Neural cell (in vitro differentiated cells): ENCODE measurements around the gene IRF3. TPM values are rescaled to one million over a fixed set of nuclear protein-coding genes. Genes with fewer than 3 reads are reported as not detected.

Experiments
- H2AFZ ChIP-seq: fragments of 200-600, 300-800 bp; sonication (generic), shearing (Covaris generic); 2 replicates; pipeline ENCODE4 v1.6.0; 2014; ENCODE audit warnings: low read depth, mild to moderate bottlenecking, antibody characterized with exemption, low read length, moderate library complexity
- H3F3A ChIP-seq: fragments of 200-600 bp; shearing (Covaris generic); 2 replicates; pipeline ENCODE4 v1.6.1; 2016; ENCODE audit warnings: mild to moderate bottlenecking, moderate library complexity, mixed read lengths, antibody characterized with exemption, low read length; ENCODE audit not compliant: insufficient read depth, poor library complexity, severe bottlenecking
- H3K27ac ChIP-seq: fragments of 200-600, 300-800 bp; sonication (generic), shearing (Covaris generic); 2 replicates; pipeline ENCODE4 v1.5.1; 2014; ENCODE audit warnings: mild to moderate bottlenecking, low read length, moderate library complexity
- H3K27me3 ChIP-seq: fragments of 300-800, 200-600 bp; sonication (generic), shearing (Covaris generic); 2 replicates; pipeline ENCODE4 v1.6.0; 2014; ENCODE audit warnings: mild to moderate bottlenecking, low read depth, low read length, moderate library complexity; ENCODE audit not compliant: insufficient read depth
- H3K36me3 ChIP-seq: fragments of 300-800, 200-600 bp; sonication (generic), shearing (Covaris generic); 2 replicates; pipeline ENCODE4 v1.5.1; 2014; ENCODE audit warnings: mild to moderate bottlenecking, antibody characterized with exemption, low read length, moderate library complexity; ENCODE audit not compliant: insufficient read depth
- H3K4me2 ChIP-seq: fragments of 300-800, 200-600 bp; sonication (generic), shearing (Covaris generic); 2 replicates; pipeline ENCODE4 v1.6.0; 2014; ENCODE audit warnings: mild to moderate bottlenecking, low read length
- H3K4me3 ChIP-seq: fragments of 300-800, 200-600 bp; sonication (generic), shearing (Covaris generic); 2 replicates; pipeline ENCODE4 v1.5.1; 2014; ENCODE audit warnings: mild to moderate bottlenecking, low read length, moderate library complexity
- H3K79me2 ChIP-seq: fragments of 200-600 bp; shearing (Covaris generic); replicated peaks from 2 replicates; pipeline ENCODE4 v1.6.0; 2014; ENCODE audit warnings: mild to moderate bottlenecking, low read length, moderate library complexity; ENCODE audit not compliant: insufficient read depth
- H3K9ac ChIP-seq: fragments of 300-800, 200-600 bp; sonication (generic), shearing (Covaris generic); 2 replicates; pipeline ENCODE4 v1.6.1; 2016; ENCODE audit warnings: mild to moderate bottlenecking, low read length, mixed read lengths
- H3K9me2 ChIP-seq: fragments of 200-600 bp; shearing (Covaris generic); 2 replicates; pipeline ENCODE4 v1.6.1; 2016; ENCODE audit warnings: mild to moderate bottlenecking, low read length, mixed read lengths; ENCODE audit not compliant: insufficient read depth
- H3K9me3 ChIP-seq: fragments of 200-600, 300-800 bp; sonication (generic), shearing (Covaris generic); 2 replicates; pipeline ENCODE4 v1.6.1; 2016; ENCODE audit warnings: mild to moderate bottlenecking, mixed run types, low read length, moderate library complexity, mixed read lengths
- H4K20me1 ChIP-seq: fragments of 200-600 bp; shearing (Covaris generic); 2 replicates; pipeline ENCODE4 v1.6.1; 2016; ENCODE audit warnings: mild to moderate bottlenecking, mixed run types; ENCODE audit not compliant: insufficient read depth
- CTCF ChIP-seq: fragments of 450-650 bp; IDR thresholded peaks from 2 replicates; pipeline ENCODE4 v1.5.1; 2014; ENCODE audit warnings: antibody characterized with exemption, mild to moderate bottlenecking, moderate library complexity; ENCODE audit not compliant: poor library complexity, severe bottlenecking
- EP300 ChIP-seq: fragments of 450-650 bp; conservative IDR thresholded peaks from 2 replicates; pipeline ENCODE4 v1.6.1; 2014; ENCODE audit warnings: antibody characterized with exemption, mild to moderate bottlenecking, moderate library complexity; ENCODE audit not compliant: poor library complexity, severe bottlenecking
- EZH2 ChIP-seq: fragments of 200-600, 300-800 bp; shearing (Covaris generic), sonication (generic); IDR thresholded peaks from 2 replicates; pipeline ENCODE4 v1.6.1; 2014; ENCODE audit warnings: antibody characterized with exemption, low read length, borderline replicate concordance, mild to moderate bottlenecking; ENCODE audit not compliant: insufficient read depth, poor library complexity, severe bottlenecking
- MXI1 ChIP-seq: fragments of 450-650 bp; conservative IDR thresholded peaks from 2 replicates; pipeline ENCODE4 v1.6.1; 2014; ENCODE audit warnings: antibody characterized with exemption, mild to moderate bottlenecking; ENCODE audit not compliant: poor library complexity, severe bottlenecking
- POLR2AphosphoS5 ChIP-seq: IDR thresholded peaks from 2 replicates; pipeline ENCODE4 v1.6.1; 2012
- RAD21 ChIP-seq: fragments of 450-650 bp; conservative IDR thresholded peaks from 2 replicates; pipeline ENCODE4 v1.6.1; 2014; ENCODE audit warnings: antibody characterized with exemption, mild to moderate bottlenecking, moderate library complexity
- REST ChIP-seq: IDR thresholded peaks from 2 replicates; pipeline ENCODE4 v1.6.1; 2012; ENCODE audit warnings: borderline replicate concordance
- SMC3 ChIP-seq: fragments of 450-650 bp; conservative IDR thresholded peaks from 2 replicates; pipeline ENCODE4 v1.6.1; 2014; ENCODE audit warnings: antibody characterized with exemption, mild to moderate bottlenecking, moderate library complexity; ENCODE audit not compliant: poor library complexity
- TAF1 ChIP-seq: IDR thresholded peaks from 2 replicates; pipeline ENCODE4 v1.6.1; 2012; ENCODE audit warnings: low read depth
- polyA plus RNA-seq: library from polyadenylated mRNA; depleted of rRNA; stranded (reverse); fragments of >200 nt; gene quantifications from 2 replicates; pipeline ENCODE4 v1.2.3, GENCODE V29; 2014

Gene IRF3
- polyA plus RNA-seq, 1 donor from 2014 or later: 39.4 TPM

DNA sequence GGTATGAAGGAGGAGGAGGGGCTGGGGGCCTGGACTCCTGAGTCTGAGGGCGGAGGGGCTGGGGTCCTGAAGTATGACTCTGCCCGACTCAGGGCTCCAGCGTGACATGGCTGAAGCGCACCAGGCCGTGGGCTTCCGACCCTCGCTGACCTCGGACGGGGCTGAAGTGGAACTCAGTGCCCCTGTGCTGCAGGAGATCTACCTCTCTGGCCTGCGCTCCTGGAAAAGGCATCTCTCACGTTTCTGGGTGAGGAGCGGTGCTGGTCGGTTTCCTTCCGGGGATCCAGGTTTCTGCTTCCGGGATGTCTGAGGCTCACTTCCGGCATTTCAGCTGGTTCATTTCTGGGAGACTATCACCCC, 26.5 kb upstream of the IRF3 start:
- Histone ChIP-seq H3F3A (no peaks in the 10 kb centered on the region), H2AFZ (no peak overlapping the region), H3K4me3 (peak overlapping the region; percentile 71), H3K27ac (peak overlapping the region; percentile 99), H3K4me2 (peak overlapping the region; percentile 65), H4K20me1 (no peaks in the 10 kb centered on the region), H3K9ac (peak overlapping the region; percentile 98), H3K79me2 (peaks cover 21% of the 10 kb centered on the region), H3K27me3 (no peaks in the 10 kb centered on the region), H3K36me3 (peaks cover 4% of the 10 kb centered on the region), H3K9me3 (no peaks in the 10 kb centered on the region), H3K9me2 (no peaks in the 10 kb centered on the region)
- TF ChIP-seq REST: no peak
- no peak for TF ChIP-seq POLR2AphosphoS5
- no peak for TF ChIP-seq EP300
- no peak for TF ChIP-seq MXI1
- no peak for TF ChIP-seq CTCF
- TF ChIP-seq TAF1: no peak
- no peak for TF ChIP-seq EZH2
- TF ChIP-seq SMC3: no peak
- TF ChIP-seq RAD21: no peak

DNA sequence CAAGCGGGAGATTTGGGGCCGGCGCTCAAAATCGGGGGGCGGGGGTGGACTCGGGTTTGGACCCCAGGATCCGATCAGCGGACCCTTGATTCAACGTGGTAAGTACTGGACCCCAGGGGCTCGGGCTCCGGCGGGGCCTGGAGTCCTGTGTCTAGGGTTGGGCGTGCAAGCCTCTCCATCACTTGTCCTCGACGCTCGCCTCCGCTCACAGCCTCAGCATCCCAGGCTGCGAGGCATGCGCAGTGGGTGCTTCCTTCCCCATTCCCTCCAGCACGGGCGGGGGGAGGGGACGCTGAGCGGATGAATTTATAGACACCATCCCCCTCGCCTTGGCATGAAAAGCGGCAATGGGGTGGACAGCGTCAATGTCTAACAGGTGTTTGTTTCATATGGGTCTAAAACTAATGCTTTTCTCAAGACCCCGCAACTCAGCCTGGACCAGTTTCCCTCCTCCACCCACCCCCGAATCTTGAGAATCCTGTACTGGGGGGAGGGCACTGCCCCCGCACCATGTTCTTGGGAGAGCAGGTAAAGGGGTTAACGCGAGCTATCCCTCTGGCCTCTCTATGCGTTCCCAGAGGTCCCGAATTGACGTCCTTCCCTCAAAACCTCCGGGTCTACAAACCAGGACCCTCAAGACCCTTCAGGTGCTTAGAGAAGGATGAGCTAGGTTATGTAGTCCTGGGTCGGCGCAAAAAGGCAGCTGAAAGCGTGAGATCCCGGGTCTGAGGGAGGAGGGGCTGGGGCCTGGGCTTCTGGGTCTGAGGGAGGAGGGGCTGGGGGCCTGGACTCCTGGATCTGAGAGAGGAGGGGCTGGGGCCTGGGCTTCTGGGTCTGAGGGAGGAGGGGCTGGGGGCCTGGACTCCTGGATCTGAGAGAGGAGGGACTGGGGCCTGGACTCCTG, 25.8 kb upstream of the IRF3 start:
- peak overlapping the region; percentile 99 for H3K27ac ChIP-seq
- H2AFZ ChIP-seq: no peak overlapping the region
- no peaks in the 10 kb centered on the region for H3K27me3 ChIP-seq
- H3K36me3 ChIP-seq: no peaks in the 10 kb centered on the region
- H3K9ac ChIP-seq: peak overlapping the region; percentile 98
- no peak for TF ChIP-seq REST
- peak; percentile 69 for TF ChIP-seq MXI1
- TF ChIP-seq CTCF: no peak
- TF ChIP-seq SMC3: no peak
- peak; percentile 84 for TF ChIP-seq POLR2AphosphoS5
- no peak for TF ChIP-seq TAF1
- TF ChIP-seq EP300: no peak
- peak; percentile 38 for TF ChIP-seq RAD21
- H3K79me2 ChIP-seq: peaks cover 21% of the 10 kb centered on the region
- no peaks in the 10 kb centered on the region for H4K20me1 ChIP-seq
- H3F3A ChIP-seq: no peaks in the 10 kb centered on the region
- peak overlapping the region; percentile 71 for H3K4me3 ChIP-seq
- no peaks in the 10 kb centered on the region for H3K9me2 ChIP-seq
- peak overlapping the region; percentile 65 for H3K4me2 ChIP-seq
- H3K9me3 ChIP-seq: no peaks in the 10 kb centered on the region
